GM06990 (cell line): Measurements from ENCODE around the gene FAM111A.

Experiments used
- DNase-seq: peaks from one replicate; pipeline ENCODE4 v3.0.0-alpha.2; 2011; ENCODE audit not compliant: insufficient read length; ENCODE audit errors: extremely low read depth
- H3K27me3 ChIP-seq: replicated peaks from 2 replicates; pipeline ENCODE4 v1.6.0; 2011; ENCODE audit warnings: low read length; ENCODE audit not compliant: control insufficient read depth, insufficient read depth
- H3K36me3 ChIP-seq: 2 replicates; pipeline ENCODE4 v1.5.1; 2011; ENCODE audit warnings: low read length; ENCODE audit not compliant: control insufficient read depth, insufficient read depth
- H3K4me3 ChIP-seq: replicated peaks from 2 replicates; pipeline ENCODE4 v1.5.1; 2011; ENCODE audit warnings: low read depth, mild to moderate bottlenecking, control low read depth, low read length
- TF ChIP-seq, protein P1 (sequence below): IDR thresholded peaks from 2 replicates; pipeline ENCODE4 v1.5.1; 2011; ENCODE audit warnings: low read length, control low read depth, mild to moderate bottlenecking, inconsistent platforms; ENCODE audit not compliant: insufficient read depth, poor library complexity, severe bottlenecking

Gene FAM111A

GRCh38 chr11:59174664-59175033, 32.0 kb downstream of the FAM111A start:
- TF ChIP-seq, protein P1, sequence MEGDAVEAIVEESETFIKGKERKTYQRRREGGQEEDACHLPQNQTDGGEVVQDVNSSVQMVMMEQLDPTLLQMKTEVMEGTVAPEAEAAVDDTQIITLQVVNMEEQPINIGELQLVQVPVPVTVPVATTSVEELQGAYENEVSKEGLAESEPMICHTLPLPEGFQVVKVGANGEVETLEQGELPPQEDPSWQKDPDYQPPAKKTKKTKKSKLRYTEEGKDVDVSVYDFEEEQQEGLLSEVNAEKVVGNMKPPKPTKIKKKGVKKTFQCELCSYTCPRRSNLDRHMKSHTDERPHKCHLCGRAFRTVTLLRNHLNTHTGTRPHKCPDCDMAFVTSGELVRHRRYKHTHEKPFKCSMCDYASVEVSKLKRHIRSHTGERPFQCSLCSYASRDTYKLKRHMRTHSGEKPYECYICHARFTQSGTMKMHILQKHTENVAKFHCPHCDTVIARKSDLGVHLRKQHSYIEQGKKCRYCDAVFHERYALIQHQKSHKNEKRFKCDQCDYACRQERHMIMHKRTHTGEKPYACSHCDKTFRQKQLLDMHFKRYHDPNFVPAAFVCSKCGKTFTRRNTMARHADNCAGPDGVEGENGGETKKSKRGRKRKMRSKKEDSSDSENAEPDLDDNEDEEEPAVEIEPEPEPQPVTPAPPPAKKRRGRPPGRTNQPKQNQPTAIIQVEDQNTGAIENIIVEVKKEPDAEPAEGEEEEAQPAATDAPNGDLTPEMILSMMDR = no peak
- Histone ChIP-seq H3K36me3 (0 out of 2 replicates have a peak, but pooled peaks cover 2% of the 10 kb centered on the region), H3K4me3 (peak overlapping the region; percentile 86), H3K27me3 (no peaks in the 10 kb centered on the region)
- no peak for DNase-seq

- H3K36me3 ChIP-seq = 0 out of 2 replicates have a peak, but pooled peaks cover 2% of the 10 kb centered on the region
- no peak for DNase-seq
- no peaks in the 10 kb centered on the region for H3K27me3 ChIP-seq
- TF ChIP-seq, protein P1 = no peak
- H3K4me3 ChIP-seq = no peak overlapping the region
Observed at GRCh38 chr11:59175091-59175501, 32.4 kb downstream of the FAM111A start.

DNA sequence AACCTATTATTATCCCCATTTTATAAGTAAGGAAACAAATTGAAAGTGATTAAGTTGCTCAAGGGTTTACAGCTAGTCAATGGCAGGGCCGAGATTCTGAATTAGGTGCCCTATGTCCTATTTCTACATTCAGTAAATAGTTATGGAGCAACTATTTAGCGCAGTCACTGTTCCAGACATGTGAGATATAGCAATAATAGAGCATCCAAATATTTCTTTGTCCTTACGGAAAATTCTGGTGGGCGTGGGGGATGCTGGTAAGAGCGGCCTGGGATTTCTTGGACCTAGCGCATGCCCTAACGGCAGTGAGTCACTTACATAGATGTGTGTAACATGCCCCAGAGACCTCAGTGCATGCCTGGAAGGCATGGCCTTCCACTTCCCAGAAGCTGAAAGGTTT, 33.7 kb downstream of the FAM111A start:
- Histone ChIP-seq H3K36me3 (0 out of 2 replicates have a peak, but pooled peaks cover 2% of the 10 kb centered on the region), H3K27me3 (no peaks in the 10 kb centered on the region)
- DNase-seq = no peak

DNA sequence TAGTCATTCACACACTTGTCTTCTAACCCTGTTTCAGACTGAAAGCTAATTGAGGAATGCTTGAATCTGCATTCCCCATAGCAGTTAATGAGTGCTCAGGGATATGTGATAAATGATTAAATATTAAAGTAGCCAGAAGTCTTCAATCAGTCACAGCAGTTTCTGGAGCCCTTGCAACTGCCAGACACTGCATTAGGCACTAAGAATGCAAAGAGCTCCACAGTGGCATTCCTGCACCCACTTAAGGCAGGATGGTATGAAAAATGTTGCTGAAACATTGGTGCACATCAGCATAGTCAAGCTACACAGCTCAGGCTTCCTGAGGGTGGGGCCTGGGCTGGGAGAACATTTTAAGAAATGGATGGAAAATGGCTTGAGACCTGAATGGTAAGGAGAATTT, 35.7 kb downstream of the FAM111A start:
- TF ChIP-seq, protein P1 = no peak
- H3K36me3 ChIP-seq = peaks cover 14% of the 10 kb centered on the region
- H3K27me3 ChIP-seq = no peaks in the 10 kb centered on the region

More for the DNA sequence above, 33.7 kb downstream of the FAM111A start:
- H3K4me3 ChIP-seq = no peak overlapping the region
- TF ChIP-seq, protein P1 = no peak

GRCh38 chr11:59179121-59179520, 36.5 kb downstream of the FAM111A start:
- H3K27me3 ChIP-seq = no peaks in the 10 kb centered on the region
- no peak overlapping the region for H3K4me3 ChIP-seq
- H3K36me3 ChIP-seq = peaks cover 14% of the 10 kb centered on the region
- DNase-seq = no peak
- TF ChIP-seq, protein P1 = no peak

More for the DNA sequence above, 35.7 kb downstream of the FAM111A start:
- no peak for DNase-seq
- H3K4me3 ChIP-seq = no peak overlapping the region

DNA sequence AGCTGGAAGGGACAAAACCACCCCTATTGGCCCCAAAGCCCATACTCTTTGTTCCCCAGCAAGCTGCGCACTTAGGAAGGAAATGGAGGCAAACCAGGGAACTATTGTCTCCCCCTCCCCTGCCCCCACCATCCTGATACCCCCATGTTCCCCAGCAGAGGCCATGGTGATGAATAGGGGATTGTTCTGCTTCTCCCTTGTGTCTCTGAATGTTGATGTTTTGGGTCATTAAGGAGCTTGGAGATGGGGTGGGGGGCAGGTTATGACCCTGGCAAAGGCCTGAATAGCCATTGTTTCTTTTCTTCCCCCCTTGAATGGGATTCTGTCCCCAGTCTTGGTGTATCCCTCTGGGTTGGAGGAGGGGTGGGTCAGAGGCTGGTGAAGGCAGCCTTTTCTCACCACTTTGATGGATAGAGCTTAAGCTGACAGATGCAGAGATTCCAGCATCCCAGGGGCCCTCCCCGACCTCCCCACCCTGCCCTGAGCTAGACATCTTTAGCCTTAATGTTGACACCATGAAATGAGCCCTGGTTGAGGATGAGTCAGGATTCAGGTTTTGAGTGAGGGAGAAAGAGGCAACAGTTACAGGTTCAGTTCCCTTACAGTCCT, 37.6 kb downstream of the FAM111A start:
- TF ChIP-seq, protein P1 = no peak
- no peak for DNase-seq
- Histone ChIP-seq H3K36me3 (peaks cover 16% of the 10 kb centered on the region), H3K4me3 (no peak overlapping the region), H3K27me3 (no peaks in the 10 kb centered on the region)
